Suprapubic skin (tissue), 3 donors: ENCODE data around the gene COL15A1.

Experiments used
- POLR2AphosphoS5 ChIP-seq, 3 donors: sonication (generic); formaldehyde crosslinking; IDR thresholded peaks; one replicate each; pipeline ENCODE4 v1.6.1; 2017; ENCODE audit warnings: antibody characterized with exemption in 3 of 3
- TF ChIP-seq, protein P1 (sequence below), 2 donors: fragments of 200-600 bp in 1 of 2; fragments of 450-650 bp in 1 of 2; sonication (generic) in 1 of 2; IDR thresholded peaks; one replicate each; pipeline ENCODE4 v1.5.1; 2016 to 2019; ENCODE audit warnings: antibody characterized with exemption in 2 of 2, mild to moderate bottlenecking in 1 of 2, moderate library complexity in 1 of 2

DNA sequence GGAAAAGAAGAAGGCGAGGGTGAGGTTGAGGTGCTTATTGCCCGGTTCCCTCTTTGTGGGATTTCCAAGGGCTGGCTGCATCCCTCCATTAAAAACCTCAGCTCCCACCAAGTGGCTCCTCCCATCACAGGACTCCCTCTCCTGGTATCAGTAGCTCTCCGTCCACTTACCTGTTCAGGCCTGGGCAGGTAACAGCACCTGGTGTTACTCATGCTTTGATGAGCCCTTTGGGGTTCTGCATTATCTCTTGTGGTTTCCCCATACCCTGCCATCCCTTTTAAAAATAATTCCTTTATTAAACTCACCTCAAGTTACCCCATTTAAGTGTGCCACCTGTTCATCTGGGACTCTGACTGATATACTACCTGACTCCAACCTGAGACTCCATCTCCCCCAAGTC is 143.8 kb downstream of the COL15A1 start:
- TF ChIP-seq POLR2AphosphoS5 (IDR thresholded peaks at IDR 0.05) = no peak
- TF ChIP-seq, protein P1, sequence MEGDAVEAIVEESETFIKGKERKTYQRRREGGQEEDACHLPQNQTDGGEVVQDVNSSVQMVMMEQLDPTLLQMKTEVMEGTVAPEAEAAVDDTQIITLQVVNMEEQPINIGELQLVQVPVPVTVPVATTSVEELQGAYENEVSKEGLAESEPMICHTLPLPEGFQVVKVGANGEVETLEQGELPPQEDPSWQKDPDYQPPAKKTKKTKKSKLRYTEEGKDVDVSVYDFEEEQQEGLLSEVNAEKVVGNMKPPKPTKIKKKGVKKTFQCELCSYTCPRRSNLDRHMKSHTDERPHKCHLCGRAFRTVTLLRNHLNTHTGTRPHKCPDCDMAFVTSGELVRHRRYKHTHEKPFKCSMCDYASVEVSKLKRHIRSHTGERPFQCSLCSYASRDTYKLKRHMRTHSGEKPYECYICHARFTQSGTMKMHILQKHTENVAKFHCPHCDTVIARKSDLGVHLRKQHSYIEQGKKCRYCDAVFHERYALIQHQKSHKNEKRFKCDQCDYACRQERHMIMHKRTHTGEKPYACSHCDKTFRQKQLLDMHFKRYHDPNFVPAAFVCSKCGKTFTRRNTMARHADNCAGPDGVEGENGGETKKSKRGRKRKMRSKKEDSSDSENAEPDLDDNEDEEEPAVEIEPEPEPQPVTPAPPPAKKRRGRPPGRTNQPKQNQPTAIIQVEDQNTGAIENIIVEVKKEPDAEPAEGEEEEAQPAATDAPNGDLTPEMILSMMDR (IDR thresholded peaks at IDR 0.05) = no peak
